HepG2 (cell line): ENCODE data around the gene DNMT3A. TPM values are rescaled to one million over a fixed set of nuclear protein-coding genes. Genes with fewer than 3 reads are reported as not detected.
A peak's percentile ranks its signal among the peaks of the same experiment; 100 is the strongest.

ENCODE experiments used
- DMAP1 ChIP-seq: IDR thresholded peaks from 2 replicates; pipeline ENCODE4 v1.6.1; 2016
- KDM4B ChIP-seq: sonication (generic); formaldehyde crosslinking; IDR thresholded peaks from 2 replicates; pipeline ENCODE4 v1.4.0; 2020; ENCODE audit warnings: missing genetic modification reagents
- NFKB2 ChIP-seq: sonication (generic); formaldehyde crosslinking; IDR thresholded peaks from 2 replicates; pipeline ENCODE4 v1.4.0; 2020; ENCODE audit warnings: missing genetic modification reagents, borderline replicate concordance
- PHF8 ChIP-seq: sonication (generic); formaldehyde crosslinking; IDR thresholded peaks from 2 replicates; pipeline ENCODE4 v1.5.0; 2020; ENCODE audit warnings: missing genetic modification reagents
- RAD21 ChIP-seq: fragments of 450-650 bp; formaldehyde crosslinking; IDR thresholded peaks from 2 replicates; pipeline ENCODE4 v1.5.0; 2020; ENCODE audit warnings: mild to moderate bottlenecking
- SALL1 ChIP-seq: sonication (generic); formaldehyde crosslinking; IDR thresholded peaks from 2 replicates; pipeline ENCODE4 v1.8.0; 2022; ENCODE audit warnings: mild to moderate bottlenecking, missing genetic modification reagents
- SOX6 ChIP-seq, 2 experiments: fragments of 450-650 bp in 1 of 2; sonication (generic) in 1 of 2; formaldehyde crosslinking in 1 of 2; IDR thresholded peaks; 2 replicates each; pipeline versions ENCODE4 v1.4.0 to v1.6.1; 2017 to 2020; ENCODE audit warnings: antibody characterized with exemption in 1 of 2, mild to moderate bottlenecking in 1 of 2, missing genetic modification reagents in 1 of 2
- ZBTB20 ChIP-seq: sonication (generic); formaldehyde crosslinking; IDR thresholded peaks from 2 replicates; pipeline ENCODE4 v1.8.1; 2023; ENCODE audit warnings: missing genetic modification reagents, low read depth, mild to moderate bottlenecking, borderline replicate concordance
- ZKSCAN8 ChIP-seq: IDR thresholded peaks from 2 replicates; pipeline ENCODE4 v1.6.1; 2016; ENCODE audit warnings: borderline replicate concordance, missing genetic modification reagents, missing compliant biosample characterization
- ZNF138 ChIP-seq: sonication (generic); formaldehyde crosslinking; IDR thresholded peaks from 2 replicates; pipeline ENCODE4 v1.5.0; 2020; ENCODE audit warnings: mild to moderate bottlenecking, low read depth, missing genetic modification reagents
- ZNF264 ChIP-seq: sonication (generic); formaldehyde crosslinking; IDR thresholded peaks from 2 replicates; pipeline ENCODE4 v1.4.0; 2020; ENCODE audit warnings: missing genetic modification reagents
- ZNF737 ChIP-seq: sonication (generic); formaldehyde crosslinking; IDR thresholded peaks from 2 replicates; pipeline ENCODE4 v1.5.0; 2020; ENCODE audit warnings: missing genetic modification reagents, mild to moderate bottlenecking, borderline replicate concordance
- ZNF788 ChIP-seq: sonication (generic); formaldehyde crosslinking; IDR thresholded peaks from 2 replicates; pipeline ENCODE4 v1.5.0; 2020; ENCODE audit warnings: mild to moderate bottlenecking, missing genetic modification reagents, borderline replicate concordance
- ZNF790 ChIP-seq: sonication (generic); formaldehyde crosslinking; IDR thresholded peaks from 2 replicates; pipeline ENCODE4 v1.8.0; 2022; ENCODE audit warnings: missing genetic modification reagents, mild to moderate bottlenecking, borderline replicate concordance
- polyA plus RNA-seq, 8 experiments: library from polyadenylated mRNA; depleted of rRNA in 3 of 8; stranded (reverse) in 7 of 8; unstranded in 1 of 8; fragments of >200 nt; fragmentation: Illumina TruSeq in 4 of 8; extraction: Trizol in 4 of 8; gene quantifications; 2 replicates each; pipeline versions ENCODE4 v1.2.1 to v1.2.3, GENCODE V29; 2011 to 2016; ENCODE audit warnings: low read depth in 4 of 8, missing spikeins in 1 of 8, mixed read lengths in 1 of 8; ENCODE audit not compliant: insufficient read depth in 1 of 8
- total RNA-seq, 5 experiments: library from RNA; depleted of rRNA; stranded (reverse); fragments of >200 nt; fragmentation: Illumina TruSeq; extraction: Trizol; gene quantifications; 2 replicates each; pipeline ENCODE4 v1.2.3, GENCODE V29; 2016; ENCODE audit warnings: low read depth in 1 of 5
- TF ChIP-seq, protein P1 (sequence below): sonication (generic); formaldehyde crosslinking; IDR thresholded peaks from 2 replicates; pipeline ENCODE4 v1.4.0; 2020; ENCODE audit warnings: low read depth, mild to moderate bottlenecking, missing genetic modification reagents
- TF ChIP-seq, protein P2 (sequence below): sonication (generic); formaldehyde crosslinking; IDR thresholded peaks from 2 replicates; pipeline ENCODE4; 2020; ENCODE audit warnings: missing genetic modification reagents, mild to moderate bottlenecking, borderline replicate concordance
- TF ChIP-seq, protein P3 (sequence below): sonication (generic); formaldehyde crosslinking; IDR thresholded peaks from 2 replicates; pipeline ENCODE4 v1.9.0; 2021; ENCODE audit warnings: missing genetic modification reagents, borderline replicate concordance
- TF ChIP-seq, protein P4 (sequence below): sonication (generic); formaldehyde crosslinking; IDR thresholded peaks from 2 replicates; pipeline ENCODE4 v1.9.0; 2021; ENCODE audit warnings: missing genetic modification reagents, mild to moderate bottlenecking, borderline replicate concordance
- TF ChIP-seq, protein P5 (sequence below): sonication (generic); formaldehyde crosslinking; IDR thresholded peaks from 2 replicates; pipeline ENCODE4 v1.4.0; 2020; ENCODE audit warnings: mild to moderate bottlenecking, missing genetic modification reagents

Gene DNMT3A
- total and polyA plus RNA-seq, 2 of the 13 experiments (the other 11 are each of a cell fraction or from before 2014, with no cell fraction given), result 14.7 to 29.1 TPM

DNA sequence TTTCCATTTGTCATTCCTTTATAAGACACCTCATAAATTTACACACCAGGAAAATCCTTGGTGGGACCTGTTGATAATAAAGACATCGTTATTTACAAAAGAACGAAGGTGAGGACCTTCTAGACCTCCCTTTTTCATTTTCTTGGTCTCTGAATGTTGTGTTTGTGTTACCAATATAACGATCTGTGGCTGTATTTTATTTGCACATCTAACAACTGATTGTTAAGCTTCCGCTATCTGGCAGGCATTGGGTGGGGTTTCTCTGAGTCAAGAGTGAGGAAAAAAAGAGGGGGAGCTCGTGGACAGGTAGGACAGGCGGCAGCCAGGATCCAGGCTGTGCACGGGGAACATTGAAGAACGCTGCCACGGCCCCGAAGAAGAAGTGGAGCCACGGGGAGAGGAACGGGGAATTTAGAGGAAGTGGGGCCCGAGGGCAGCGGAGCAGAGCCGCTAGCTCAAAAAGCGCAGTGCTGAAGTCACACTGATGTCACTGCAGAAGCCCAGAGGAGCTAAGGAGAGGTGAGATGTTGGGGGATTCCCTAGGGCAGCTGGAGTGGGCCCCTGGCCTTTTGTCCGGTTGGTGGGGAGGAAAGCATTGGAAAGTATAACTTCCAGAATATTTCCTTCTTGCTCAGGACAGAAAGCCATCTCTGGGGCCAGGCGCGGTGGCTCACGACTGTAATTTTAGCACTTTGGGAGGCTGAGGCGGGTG is 20.9 kb upstream of the DNMT3A start (continued):
- no peak for TF ChIP-seq ZNF788
- 0 out of 2 replicates have a peak, but pooled peaks have one; percentile 11 for TF ChIP-seq DMAP1 (CRISPR knock-in tag)
- no peak for TF ChIP-seq ZNF138
- TF ChIP-seq, protein P1, sequence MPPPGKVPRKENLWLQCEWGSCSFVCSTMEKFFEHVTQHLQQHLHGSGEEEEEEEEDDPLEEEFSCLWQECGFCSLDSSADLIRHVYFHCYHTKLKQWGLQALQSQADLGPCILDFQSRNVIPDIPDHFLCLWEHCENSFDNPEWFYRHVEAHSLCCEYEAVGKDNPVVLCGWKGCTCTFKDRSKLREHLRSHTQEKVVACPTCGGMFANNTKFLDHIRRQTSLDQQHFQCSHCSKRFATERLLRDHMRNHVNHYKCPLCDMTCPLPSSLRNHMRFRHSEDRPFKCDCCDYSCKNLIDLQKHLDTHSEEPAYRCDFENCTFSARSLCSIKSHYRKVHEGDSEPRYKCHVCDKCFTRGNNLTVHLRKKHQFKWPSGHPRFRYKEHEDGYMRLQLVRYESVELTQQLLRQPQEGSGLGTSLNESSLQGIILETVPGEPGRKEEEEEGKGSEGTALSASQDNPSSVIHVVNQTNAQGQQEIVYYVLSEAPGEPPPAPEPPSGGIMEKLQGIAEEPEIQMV (CRISPR knock-in tag), result no peak
- no peak for TF ChIP-seq KDM4B (CRISPR knock-in tag)
- 0 out of 2 replicates have a peak, but pooled peaks have one; percentile 7 for TF ChIP-seq PHF8 (CRISPR knock-in tag)
- no peak for TF ChIP-seq ZNF264 (CRISPR knock-in tag)
- TF ChIP-seq, protein P2, sequence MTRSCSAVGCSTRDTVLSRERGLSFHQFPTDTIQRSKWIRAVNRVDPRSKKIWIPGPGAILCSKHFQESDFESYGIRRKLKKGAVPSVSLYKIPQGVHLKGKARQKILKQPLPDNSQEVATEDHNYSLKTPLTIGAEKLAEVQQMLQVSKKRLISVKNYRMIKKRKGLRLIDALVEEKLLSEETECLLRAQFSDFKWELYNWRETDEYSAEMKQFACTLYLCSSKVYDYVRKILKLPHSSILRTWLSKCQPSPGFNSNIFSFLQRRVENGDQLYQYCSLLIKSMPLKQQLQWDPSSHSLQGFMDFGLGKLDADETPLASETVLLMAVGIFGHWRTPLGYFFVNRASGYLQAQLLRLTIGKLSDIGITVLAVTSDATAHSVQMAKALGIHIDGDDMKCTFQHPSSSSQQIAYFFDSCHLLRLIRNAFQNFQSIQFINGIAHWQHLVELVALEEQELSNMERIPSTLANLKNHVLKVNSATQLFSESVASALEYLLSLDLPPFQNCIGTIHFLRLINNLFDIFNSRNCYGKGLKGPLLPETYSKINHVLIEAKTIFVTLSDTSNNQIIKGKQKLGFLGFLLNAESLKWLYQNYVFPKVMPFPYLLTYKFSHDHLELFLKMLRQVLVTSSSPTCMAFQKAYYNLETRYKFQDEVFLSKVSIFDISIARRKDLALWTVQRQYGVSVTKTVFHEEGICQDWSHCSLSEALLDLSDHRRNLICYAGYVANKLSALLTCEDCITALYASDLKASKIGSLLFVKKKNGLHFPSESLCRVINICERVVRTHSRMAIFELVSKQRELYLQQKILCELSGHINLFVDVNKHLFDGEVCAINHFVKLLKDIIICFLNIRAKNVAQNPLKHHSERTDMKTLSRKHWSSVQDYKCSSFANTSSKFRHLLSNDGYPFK, result no peak
- TF ChIP-seq, protein P3, sequence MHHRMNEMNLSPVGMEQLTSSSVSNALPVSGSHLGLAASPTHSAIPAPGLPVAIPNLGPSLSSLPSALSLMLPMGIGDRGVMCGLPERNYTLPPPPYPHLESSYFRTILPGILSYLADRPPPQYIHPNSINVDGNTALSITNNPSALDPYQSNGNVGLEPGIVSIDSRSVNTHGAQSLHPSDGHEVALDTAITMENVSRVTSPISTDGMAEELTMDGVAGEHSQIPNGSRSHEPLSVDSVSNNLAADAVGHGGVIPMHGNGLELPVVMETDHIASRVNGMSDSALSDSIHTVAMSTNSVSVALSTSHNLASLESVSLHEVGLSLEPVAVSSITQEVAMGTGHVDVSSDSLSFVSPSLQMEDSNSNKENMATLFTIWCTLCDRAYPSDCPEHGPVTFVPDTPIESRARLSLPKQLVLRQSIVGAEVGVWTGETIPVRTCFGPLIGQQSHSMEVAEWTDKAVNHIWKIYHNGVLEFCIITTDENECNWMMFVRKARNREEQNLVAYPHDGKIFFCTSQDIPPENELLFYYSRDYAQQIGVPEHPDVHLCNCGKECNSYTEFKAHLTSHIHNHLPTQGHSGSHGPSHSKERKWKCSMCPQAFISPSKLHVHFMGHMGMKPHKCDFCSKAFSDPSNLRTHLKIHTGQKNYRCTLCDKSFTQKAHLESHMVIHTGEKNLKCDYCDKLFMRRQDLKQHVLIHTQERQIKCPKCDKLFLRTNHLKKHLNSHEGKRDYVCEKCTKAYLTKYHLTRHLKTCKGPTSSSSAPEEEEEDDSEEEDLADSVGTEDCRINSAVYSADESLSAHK (CRISPR knock-in tag), result no peak
- no peak for TF ChIP-seq ZNF737 (CRISPR knock-in tag)
- TF ChIP-seq, protein P4, sequence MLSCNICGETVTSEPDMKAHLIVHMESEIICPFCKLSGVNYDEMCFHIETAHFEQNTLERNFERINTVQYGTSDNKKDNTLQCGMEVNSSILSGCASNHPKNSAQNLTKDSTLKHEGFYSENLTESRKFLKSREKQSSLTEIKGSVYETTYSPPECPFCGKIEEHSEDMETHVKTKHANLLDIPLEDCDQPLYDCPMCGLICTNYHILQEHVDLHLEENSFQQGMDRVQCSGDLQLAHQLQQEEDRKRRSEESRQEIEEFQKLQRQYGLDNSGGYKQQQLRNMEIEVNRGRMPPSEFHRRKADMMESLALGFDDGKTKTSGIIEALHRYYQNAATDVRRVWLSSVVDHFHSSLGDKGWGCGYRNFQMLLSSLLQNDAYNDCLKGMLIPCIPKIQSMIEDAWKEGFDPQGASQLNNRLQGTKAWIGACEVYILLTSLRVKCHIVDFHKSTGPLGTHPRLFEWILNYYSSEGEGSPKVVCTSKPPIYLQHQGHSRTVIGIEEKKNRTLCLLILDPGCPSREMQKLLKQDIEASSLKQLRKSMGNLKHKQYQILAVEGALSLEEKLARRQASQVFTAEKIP (CRISPR knock-in tag), result no peak
- TF ChIP-seq, protein P5, sequence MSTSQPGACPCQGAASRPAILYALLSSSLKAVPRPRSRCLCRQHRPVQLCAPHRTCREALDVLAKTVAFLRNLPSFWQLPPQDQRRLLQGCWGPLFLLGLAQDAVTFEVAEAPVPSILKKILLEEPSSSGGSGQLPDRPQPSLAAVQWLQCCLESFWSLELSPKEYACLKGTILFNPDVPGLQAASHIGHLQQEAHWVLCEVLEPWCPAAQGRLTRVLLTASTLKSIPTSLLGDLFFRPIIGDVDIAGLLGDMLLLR (CRISPR knock-in tag), result no peak
- TF ChIP-seq NFKB2, result 0 out of 2 replicates have a peak, but pooled peaks have one; percentile 3
- no peak for TF ChIP-seq ZBTB20
- peak; percentile 32; the same call in 1 of the 2 replicates for TF ChIP-seq SALL1
- TF ChIP-seq SOX6 (IDR thresholded peaks at IDR 0.05), result no peak
- 0 out of 2 replicates have a peak, but pooled peaks have one; percentile 33 for TF ChIP-seq SOX6 (CRISPR knock-in tag; IDR thresholded peaks at IDR 0.05)
- TF ChIP-seq ZKSCAN8, result no peak
- TF ChIP-seq RAD21 (CRISPR knock-in tag), result no peak
- no peak for TF ChIP-seq ZNF790 (CRISPR knock-in tag)
